Right atrium auricular region (tissue), 2 donors: ENCODE measurements around the gene ETHE1. TPM values are rescaled to one million over a fixed set of nuclear protein-coding genes. Genes with fewer than 3 reads are reported as not detected.

Experiments used
- DNase-seq: peaks from one replicate; pipeline ENCODE4 v3.0.0-alpha.2; 2019; ENCODE audit warnings: low spot score
- H3K27ac ChIP-seq, 2 donors: fragments of 200-600 bp; sonication (generic); 1 replicate in 1 of 2; 2 replicates in 1 of 2; pipeline ENCODE4 v1.5.1; 2016 to 2019
- H3K27me3 ChIP-seq, 2 donors: fragments of 200-600 bp; sonication (generic); one replicate each; pipeline versions ENCODE4 v1.5.1 to v1.6.0; 2017 to 2019
- H3K36me3 ChIP-seq: fragments of 200-600 bp; sonication (generic); one replicate; pipeline ENCODE4 v1.5.1; 2016
- H3K4me1 ChIP-seq, 2 donors: fragments of 200-600 bp; sonication (generic); one replicate each; pipeline versions ENCODE4 v1.5.1 to v1.6.0; 2017 to 2019
- H3K4me3 ChIP-seq, 2 donors: fragments of 200-600 bp; sonication (generic); 1 replicate in 1 of 2; 2 replicates in 1 of 2; pipeline ENCODE4 v1.5.1; 2017 to 2019; ENCODE audit warnings: mild to moderate bottlenecking in 1 of 2, moderate library complexity in 1 of 2
- H3K9me3 ChIP-seq, 2 donors: fragments of 200-600 bp; sonication (generic); one replicate each; pipeline ENCODE4 v1.5.1; 2019
- total RNA-seq, 2 donors: library from RNA; depleted of rRNA; stranded (reverse); fragments of >200 nt; gene quantifications; one replicate each; pipeline ENCODE4 v1.1.0, GENCODE V29; 2016
- TF ChIP-seq, protein P1 (sequence below), 2 donors: fragments of 200-600 bp; sonication (generic); IDR thresholded peaks; one replicate each; pipeline ENCODE4 v1.5.1; 2019; ENCODE audit warnings: antibody characterized with exemption in 2 of 2

ETHE1 gene
- total RNA-seq, 2 donors from 2014 or later: 17.9 to 25.4 TPM

GRCh38 chr19:43462785-43463380 lies 64.1 kb downstream of the ETHE1 start:
- Histone ChIP-seq H3K27ac (peak overlapping the region in 1 of 2 donors; percentile 83), H3K4me1 (peaks cover 0 to 16% of the 10 kb centered on the region in 2 donors)

DNA sequence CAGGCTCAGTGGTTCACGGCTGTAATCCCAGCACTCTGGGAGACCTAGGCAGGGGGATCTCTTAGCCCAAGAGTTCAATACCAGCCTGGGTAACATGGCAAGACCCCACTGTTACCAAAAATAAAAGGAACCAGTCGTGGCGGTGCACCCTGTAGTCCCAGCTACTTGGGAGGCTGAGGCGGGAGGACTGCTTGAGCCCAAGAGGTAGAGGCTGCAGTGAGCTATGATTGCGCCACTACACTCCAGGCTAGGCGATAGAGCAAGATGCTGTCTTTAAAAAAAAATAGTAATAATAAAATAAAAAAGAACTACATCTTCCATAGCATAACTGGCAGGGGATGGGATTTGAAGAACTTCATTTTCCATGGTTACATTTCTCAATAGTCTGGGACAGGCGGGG lies 64.6 kb downstream of the ETHE1 start:
- TF ChIP-seq, protein P1, sequence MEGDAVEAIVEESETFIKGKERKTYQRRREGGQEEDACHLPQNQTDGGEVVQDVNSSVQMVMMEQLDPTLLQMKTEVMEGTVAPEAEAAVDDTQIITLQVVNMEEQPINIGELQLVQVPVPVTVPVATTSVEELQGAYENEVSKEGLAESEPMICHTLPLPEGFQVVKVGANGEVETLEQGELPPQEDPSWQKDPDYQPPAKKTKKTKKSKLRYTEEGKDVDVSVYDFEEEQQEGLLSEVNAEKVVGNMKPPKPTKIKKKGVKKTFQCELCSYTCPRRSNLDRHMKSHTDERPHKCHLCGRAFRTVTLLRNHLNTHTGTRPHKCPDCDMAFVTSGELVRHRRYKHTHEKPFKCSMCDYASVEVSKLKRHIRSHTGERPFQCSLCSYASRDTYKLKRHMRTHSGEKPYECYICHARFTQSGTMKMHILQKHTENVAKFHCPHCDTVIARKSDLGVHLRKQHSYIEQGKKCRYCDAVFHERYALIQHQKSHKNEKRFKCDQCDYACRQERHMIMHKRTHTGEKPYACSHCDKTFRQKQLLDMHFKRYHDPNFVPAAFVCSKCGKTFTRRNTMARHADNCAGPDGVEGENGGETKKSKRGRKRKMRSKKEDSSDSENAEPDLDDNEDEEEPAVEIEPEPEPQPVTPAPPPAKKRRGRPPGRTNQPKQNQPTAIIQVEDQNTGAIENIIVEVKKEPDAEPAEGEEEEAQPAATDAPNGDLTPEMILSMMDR (IDR thresholded peaks at IDR 0.05): no peak
- H3K4me3 ChIP-seq: no peak overlapping the region
- DNase-seq: no peak
- H3K27ac ChIP-seq: no peak overlapping the region
- H3K9me3 ChIP-seq: no peaks in the 10 kb centered on the region
- no peaks in the 10 kb centered on the region for H3K27me3 ChIP-seq
- peaks cover 0 to 16% of the 10 kb centered on the region in 2 donors for H3K4me1 ChIP-seq
- no peaks in the 10 kb centered on the region for H3K36me3 ChIP-seq

More at GRCh38 chr19:43462785-43463380, 64.1 kb downstream of the ETHE1 start:
- no peaks in the 10 kb centered on the region for H3K36me3 ChIP-seq
- no peaks in the 10 kb centered on the region for H3K27me3 ChIP-seq
- H3K9me3 ChIP-seq: no peaks in the 10 kb centered on the region
- peak overlapping the region; percentile 51 to 72 for H3K4me3 ChIP-seq
- no peak for DNase-seq
- TF ChIP-seq, protein P1 (IDR thresholded peaks at IDR 0.05): no peak

DNA sequence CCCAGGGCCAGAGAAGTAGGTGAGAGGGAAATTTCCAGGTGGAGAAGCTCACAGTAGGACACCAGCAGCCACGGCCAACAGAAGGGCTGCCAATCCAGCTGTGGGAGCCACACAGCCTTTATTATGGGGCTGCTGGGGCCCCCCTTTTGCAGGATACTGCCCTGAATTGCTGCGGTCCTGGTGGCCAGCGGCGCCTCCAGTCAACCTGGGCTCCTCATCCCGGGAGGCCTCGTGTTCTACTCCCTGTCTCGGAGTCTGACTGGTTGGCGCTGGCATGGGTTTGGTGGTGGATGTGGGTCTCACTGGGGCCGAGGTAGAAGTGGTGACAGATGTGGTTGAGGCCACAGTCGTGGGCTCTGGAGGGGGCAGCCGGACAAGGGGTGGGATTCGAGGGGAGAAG lies 65.7 kb downstream of the ETHE1 start:
- no peaks in the 10 kb centered on the region for H3K36me3 ChIP-seq
- H3K4me3 ChIP-seq: no peak overlapping the region
- no peak for DNase-seq
- no peaks in the 10 kb centered on the region for H3K9me3 ChIP-seq
- H3K4me1 ChIP-seq: peaks cover 0 to 16% of the 10 kb centered on the region in 2 donors
- TF ChIP-seq, protein P1 (IDR thresholded peaks at IDR 0.05): no peak
- no peaks in the 10 kb centered on the region for H3K27me3 ChIP-seq
- H3K27ac ChIP-seq: no peak overlapping the region

DNA sequence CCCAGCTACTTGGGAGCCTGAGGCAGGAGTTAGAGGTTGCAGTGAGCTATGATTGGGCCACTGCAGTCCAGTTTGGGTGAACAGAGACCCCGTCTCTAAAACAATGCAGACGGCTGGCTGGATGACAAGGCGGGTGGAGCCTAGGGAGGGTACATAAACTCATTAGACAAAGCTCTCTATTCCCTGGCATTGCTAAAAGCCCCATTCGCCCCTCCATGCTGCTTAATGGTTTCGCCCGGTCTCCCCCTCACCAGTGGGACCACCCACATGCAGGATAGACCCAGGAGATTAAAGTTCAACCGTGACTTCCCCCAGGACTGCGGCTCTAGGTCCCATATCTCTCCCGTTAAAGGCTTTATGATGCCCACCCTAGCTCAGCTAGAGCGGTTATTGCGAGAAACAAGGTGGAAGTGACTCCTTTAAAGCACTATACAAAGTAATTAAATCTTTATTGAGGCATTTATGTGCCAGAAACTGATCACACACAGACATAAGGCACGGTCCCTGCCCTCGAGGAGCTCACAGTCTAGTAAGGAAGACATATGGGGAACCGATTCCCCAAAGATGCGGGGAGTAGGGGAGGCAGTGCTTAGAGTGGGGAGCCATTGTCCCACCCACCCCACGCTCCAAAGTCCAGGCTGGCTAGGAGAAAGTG lies 66.5 kb downstream of the ETHE1 start:
- no peaks in the 10 kb centered on the region for H3K27me3 ChIP-seq
- H3K4me3 ChIP-seq: no peak overlapping the region
- TF ChIP-seq, protein P1 (IDR thresholded peaks at IDR 0.05): no peak
- DNase-seq: no peak
- peaks cover 0 to 14% of the 10 kb centered on the region in 2 donors for H3K4me1 ChIP-seq
- H3K36me3 ChIP-seq: no peaks in the 10 kb centered on the region
- H3K9me3 ChIP-seq: no peaks in the 10 kb centered on the region
- H3K27ac ChIP-seq: no peak overlapping the region

DNA sequence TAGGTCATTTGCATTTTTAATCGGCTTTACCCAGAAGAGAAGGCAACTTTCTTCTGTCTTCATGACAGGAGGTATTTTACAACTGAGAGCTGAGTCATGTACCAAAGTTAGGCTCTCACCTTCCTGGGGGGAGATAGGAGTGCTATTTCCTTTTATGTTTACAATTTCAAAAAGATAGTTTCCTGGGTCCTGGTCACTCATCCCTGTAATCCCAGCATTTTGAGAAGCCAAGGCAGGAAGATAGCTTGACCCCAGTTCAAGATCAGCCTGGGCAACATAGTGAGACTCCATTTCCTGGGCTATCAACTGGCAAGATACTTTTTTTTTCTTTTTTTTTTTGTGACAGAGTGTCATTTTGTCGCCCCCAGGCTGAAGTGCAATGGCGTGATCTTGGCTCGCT lies 69.2 kb downstream of the ETHE1 start:
- TF ChIP-seq, protein P1 (IDR thresholded peaks at IDR 0.05): no peak
- H3K27ac ChIP-seq: no peak overlapping the region
- no peak for DNase-seq
- H3K9me3 ChIP-seq: no peaks in the 10 kb centered on the region
- no peaks in the 10 kb centered on the region for H3K36me3 ChIP-seq
- peaks cover 0 to 2% of the 10 kb centered on the region in 2 donors for H3K4me1 ChIP-seq
- no peaks in the 10 kb centered on the region for H3K27me3 ChIP-seq
- no peak overlapping the region for H3K4me3 ChIP-seq

Other genes with a start within 250 kb of the ETHE1 start
- 1 to 10 TPM in 1 of 2 donors, under 1 TPM in 1; 0.93 to 2.9 TPM for gene CD177, start 173.5 kb downstream of the ETHE1 start, total RNA-seq
- not detected for gene TEX101, start 112.3 kb downstream of the ETHE1 start, total RNA-seq
- gene LYPD3, start 61.6 kb downstream of the ETHE1 start, total RNA-seq: under 1 TPM in 1 of 2 donors, not detected in 1; 0.90 TPM
- gene PHLDB3, start 22.5 kb downstream of the ETHE1 start, total RNA-seq: 1 to 10 TPM; 3.6 to 7.7 TPM
- gene ZNF575, start 6.0 kb upstream of the ETHE1 start, total RNA-seq: under 1 TPM in 1 of 2 donors, not detected in 1; 0.39 TPM
- gene XRCC1, start 48.3 kb upstream of the ETHE1 start, total RNA-seq: 10 to 100 TPM; 14.3 to 14.9 TPM
- 1 to 10 TPM; 1.6 to 4.5 TPM for gene PINLYP, start 48.6 kb upstream of the ETHE1 start, total RNA-seq
- gene IRGQ, start 68.9 kb upstream of the ETHE1 start, total RNA-seq: 10 to 100 TPM; 24.7 to 25.9 TPM
- gene ZNF576, start 69.4 kb upstream of the ETHE1 start, total RNA-seq: 10 to 100 TPM in 1 of 2 donors, 1 to 10 TPM in 1; 8.9 to 16.4 TPM
- under 1 TPM in 1 of 2 donors, not detected in 1; 0.28 TPM for gene SRRM5, start 84.9 kb upstream of the ETHE1 start, total RNA-seq
- gene ZNF428, start 92.4 kb upstream of the ETHE1 start, total RNA-seq: 10 to 100 TPM; 23.4 to 25.7 TPM
- gene CADM4, start 112.6 kb upstream of the ETHE1 start, total RNA-seq: 1 to 10 TPM; 6.6 to 9.6 TPM
- 10 to 100 TPM; 12.9 to 18.4 TPM for gene PLAUR, start 143.0 kb upstream of the ETHE1 start, total RNA-seq
- gene IRGC, start 188.9 kb upstream of the ETHE1 start, total RNA-seq: not detected
- gene SMG9, start 227.8 kb upstream of the ETHE1 start, total RNA-seq: 10 to 100 TPM in 1 of 2 donors, 1 to 10 TPM in 1; 8.0 to 11.0 TPM